NCI-H1092 treated with DMSO at 0.1 percent for 48 hours (cell line): ENCODE data around the gene RTP1.

Experiments used
- DNase-seq: peaks from one replicate; lab custom pipeline; 2025; lab: John Stamatoyannopoulos, UW

Gene RTP1

GRCh38 chr3:187242435-187242834 lies 45.1 kb downstream of the RTP1 start:
- no peak for DNase-seq

DNA sequence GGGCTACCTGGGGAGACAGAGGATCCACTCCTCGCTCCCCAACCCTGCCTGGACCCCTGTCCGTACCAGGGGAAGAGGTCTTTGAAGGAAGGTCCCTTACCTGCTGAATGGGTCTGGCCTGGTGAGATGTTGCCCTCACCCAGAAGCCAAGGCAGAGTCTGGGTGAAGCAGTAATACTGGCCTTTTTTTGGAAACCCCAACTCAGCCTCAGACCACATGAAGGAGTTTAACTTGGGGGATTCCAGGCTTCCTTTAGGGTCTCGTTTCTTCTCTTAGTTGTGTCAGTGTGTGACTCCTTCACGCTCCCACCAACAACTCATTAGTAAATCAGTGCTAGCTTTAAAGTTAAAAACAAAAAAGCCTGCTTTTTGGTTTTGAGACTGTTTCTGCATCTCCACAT lies 45.6 kb downstream of the RTP1 start:
- DNase-seq = no peak

GRCh38 chr3:187243933-187244524 lies 46.7 kb downstream of the RTP1 start:
- DNase-seq = no peak

- no peak for DNase-seq
These were observed 50.1 kb downstream of the RTP1 start for GRCh38 chr3:187247398-187247797.
